Measurements from ENCODE around the gene GALNT16.

Gene GALNT16

DNA sequence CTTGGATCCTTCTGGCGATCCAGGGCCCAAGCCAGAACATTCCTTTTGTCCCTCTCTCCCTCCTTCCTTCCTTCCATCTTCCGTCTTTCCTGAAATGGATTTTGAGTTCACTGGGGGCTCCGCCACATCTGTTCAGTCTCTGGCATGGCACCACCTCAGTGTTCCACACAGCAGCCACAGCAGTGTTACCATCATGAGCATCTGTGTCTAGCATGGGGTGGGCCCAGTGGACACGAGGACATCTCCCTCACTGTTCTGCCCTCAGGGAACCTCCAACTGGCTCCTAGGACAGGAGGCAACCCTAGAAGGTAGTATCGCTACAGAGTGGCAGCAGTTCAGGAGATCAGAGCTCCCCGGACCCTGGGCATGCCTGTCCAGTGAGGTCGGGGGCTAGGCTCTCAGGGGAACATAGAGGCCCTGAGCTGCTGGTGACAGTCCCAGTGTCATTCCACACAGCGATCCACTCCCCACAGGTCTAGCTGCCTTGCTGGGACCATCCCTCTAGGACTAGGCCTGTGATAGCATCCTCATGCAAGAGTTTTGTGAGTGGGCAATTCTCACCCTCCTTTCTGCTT lies 59.0 kb downstream of the GALNT16 start:
- no peak for DNase-seq

GRCh38 chr14:69319911-69320310 lies 60.0 kb downstream of the GALNT16 start:
- no peak for DNase-seq

DNA sequence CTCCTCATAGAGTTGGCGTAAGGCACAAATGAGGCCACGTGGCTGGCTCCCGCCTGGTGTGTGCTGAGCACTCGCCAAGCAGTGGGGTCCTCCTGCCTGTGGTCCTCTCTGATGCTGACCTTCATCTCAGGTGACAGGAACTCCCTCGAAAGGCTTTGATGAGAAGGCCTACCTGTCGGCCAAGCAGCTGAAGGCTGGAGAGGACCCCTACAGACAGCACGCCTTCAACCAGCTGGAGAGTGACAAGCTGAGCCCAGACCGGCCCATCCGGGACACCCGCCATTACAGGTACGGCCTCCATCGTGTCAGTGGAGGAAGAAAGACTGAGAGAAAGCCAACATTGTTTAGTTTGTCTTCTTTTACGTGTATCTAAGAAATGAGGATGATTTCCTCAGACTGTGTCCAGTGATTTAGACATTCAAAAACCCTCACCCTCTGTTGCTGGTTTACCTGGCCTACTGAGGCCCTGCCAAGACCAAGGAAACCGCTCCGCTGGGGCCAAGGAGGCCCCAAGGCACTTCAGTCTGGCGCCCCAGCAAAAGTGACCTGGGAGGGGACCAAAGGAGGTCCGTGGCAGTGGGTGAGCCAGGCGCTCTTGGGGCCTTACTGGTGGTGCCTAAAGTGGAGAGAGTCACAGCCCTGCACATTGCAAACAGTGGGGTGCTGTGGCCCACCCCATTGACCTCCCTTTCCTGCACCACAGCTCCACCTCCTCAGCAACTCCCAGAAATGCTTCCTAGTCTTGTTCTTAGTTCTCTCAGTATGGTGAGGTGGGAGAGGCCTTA lies 60.8 kb downstream of the GALNT16 start:
- DNase-seq = no peak

- no peak for DNase-seq
Measured at GRCh38 chr14:69321601-69322330, 61.8 kb downstream of the GALNT16 start.

DNA sequence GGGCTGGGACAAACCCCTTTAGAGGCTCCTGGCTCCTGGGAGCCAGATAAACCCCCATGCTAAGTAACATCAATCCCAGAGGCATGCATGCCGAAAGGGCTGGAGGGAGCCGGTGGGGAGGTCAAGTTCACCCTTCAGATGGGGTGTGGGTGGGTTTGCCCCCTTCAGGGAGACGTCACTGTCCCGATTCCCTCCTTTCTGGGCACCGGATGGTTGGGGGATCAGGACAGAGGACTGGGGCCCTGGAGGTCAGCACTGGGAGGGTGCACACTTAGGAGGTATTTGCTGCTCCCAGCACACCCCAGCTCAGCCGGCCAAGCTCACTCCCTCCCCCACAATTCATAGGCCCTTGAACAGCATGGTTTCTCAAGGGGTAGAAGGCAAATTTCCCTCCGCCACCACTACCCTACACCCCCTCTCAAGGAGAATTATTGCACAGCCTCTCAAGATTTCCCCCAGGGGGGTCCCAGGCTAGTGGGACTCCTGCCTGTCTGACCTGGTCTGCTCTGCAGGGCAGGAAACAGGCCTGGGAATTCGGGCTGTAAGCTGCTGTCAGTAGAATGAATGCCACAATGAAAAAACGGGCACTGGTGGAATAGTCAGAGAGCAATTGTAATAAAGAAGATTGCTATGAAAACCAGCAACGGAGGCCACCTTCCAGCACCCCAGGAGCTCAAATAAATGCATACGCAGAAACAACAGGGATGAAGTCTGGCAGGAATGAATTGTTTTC lies 63.5 kb downstream of the GALNT16 start:
- DNase-seq = no peak

- DNase-seq = no peak
Measured at GRCh38 chr14:69323999-69324282, 64.0 kb downstream of the GALNT16 start.

- DNase-seq = no peak
Measured at GRCh38 chr14:69324341-69324931, 64.5 kb downstream of the GALNT16 start.

DNA sequence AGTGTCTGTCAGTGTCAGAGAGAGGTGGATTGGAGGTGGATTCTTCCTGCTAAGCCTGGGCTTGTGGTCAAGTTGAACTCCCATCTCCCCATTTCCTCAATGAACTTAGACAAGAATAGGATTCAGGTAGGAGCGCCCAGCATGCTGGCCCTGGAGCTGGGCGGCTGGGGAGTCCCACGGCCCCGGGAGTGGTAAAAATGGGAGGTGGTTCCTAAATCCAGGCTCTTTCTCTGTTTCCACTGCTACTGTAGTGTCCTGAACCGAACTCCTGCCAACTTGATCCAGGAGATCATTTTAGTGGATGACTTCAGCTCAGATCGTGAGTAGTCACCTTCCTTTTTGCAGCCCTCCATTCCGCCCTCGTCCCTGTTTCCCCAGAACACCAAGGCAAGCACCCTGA lies 65.1 kb downstream of the GALNT16 start:
- no peak for DNase-seq

DNA sequence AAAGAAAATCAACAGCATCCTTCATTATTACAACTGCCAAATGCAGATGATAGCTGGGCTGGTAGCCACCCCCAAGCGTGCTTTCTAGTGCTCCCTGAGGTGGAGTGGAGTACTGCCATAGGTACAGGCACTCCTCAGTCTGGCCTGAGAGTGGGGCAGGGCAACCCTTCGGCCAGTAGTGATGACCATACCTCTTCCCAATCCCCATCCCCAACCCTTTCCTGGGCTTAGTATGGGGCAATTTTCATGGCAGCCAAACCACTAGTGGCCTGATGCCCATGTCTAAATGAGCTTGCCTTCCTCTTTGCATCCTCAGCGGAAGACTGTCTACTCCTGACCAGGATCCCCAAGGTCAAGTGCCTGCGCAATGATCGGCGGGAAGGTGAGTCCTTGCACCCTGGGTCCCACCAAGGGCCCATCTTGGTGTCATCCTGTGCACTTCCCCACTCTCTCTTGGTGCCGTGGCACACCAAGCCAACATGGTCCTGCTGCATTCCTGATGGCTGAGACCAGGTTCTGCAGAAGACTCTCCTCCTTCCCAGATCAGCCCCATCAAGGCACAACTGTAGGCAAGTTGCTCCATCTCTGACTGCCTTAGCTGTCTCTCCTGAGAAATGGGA lies 65.8 kb downstream of the GALNT16 start:
- no peak for DNase-seq

DNA sequence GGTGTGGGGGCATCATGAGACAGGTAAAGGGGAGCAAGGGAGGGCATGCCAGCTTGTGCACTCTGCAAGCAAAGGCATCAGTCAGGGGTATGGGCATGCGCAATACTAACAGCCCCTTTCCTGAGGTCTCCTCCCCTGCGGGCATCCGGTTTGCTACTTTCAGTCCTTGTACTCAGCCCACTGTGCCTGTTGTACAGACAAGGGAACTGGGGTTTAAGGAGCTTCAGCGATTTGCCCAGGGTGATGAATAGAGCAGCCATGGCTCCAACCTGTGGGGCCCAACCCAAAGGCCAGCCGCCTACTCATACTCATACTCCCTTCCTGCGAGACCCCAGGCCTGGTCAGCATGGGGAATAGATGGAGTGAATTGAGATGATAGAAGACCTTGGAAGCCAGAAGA lies 66.7 kb downstream of the GALNT16 start:
- no peak for DNase-seq

DNA sequence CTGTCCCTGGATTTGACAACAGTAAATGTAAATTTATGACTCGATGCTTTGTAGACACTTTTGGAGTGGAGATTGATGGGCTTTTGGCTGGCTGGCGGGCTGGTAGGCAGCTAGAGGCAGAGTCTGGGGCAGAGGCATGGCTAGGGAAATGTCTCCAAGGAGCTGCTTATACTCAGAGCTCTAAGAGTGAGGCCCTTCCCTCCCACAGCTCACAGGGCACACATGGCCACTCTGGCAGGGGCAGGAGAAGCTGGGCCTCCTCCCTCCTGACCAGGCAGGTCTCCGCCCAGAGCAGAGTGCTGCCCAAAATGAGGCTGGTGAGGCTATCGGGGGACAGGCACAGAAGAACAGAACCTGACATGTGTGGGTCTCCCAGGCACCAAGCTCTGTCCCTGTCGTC lies 67.5 kb downstream of the GALNT16 start:
- no peak for DNase-seq

GRCh38 chr14:69328317-69328716 lies 68.4 kb downstream of the GALNT16 start:
- no peak for DNase-seq

DNA sequence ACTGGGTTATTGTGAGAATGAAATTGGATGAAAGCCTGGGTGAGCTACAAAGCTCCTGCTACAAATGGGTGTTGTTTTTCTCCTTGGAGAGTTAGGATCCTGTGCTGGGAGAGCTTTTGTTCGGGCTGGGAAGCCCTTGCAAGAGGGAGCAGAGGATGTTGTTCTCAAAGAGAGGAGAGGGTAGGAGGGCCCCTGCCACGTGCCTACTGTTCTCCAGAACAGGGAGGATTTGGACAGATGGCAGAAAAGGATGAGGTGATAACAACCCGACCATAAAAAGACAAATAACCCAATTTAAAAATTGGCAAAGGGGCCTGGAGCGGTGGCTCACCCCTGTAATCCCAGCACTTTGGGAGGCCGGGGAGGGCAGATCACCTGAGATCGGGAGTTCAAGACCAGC lies 68.8 kb downstream of the GALNT16 start:
- DNase-seq = no peak

DNA sequence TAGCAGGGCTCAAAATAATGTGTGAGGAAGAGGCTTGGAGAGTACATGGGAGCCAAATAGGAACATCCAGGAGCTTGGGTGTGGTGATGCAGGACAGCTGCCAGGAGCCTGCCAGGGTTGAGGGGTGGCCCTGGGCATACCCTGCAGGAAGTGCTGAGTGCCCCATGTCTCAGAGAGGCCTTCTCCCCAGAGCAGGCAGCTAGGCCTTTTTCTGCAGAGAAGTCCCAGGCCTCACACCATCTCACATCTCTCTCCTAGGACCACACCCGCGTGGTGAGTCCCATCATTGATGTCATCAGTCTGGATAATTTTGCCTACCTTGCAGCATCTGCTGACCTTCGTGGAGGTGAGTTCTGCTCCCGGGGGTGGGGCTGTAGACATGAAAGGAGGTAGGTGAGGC lies 71.2 kb downstream of the GALNT16 start:
- no peak for DNase-seq

GRCh38 chr14:69332782-69333395 lies 72.9 kb downstream of the GALNT16 start:
- DNase-seq = no peak

- no peak for DNase-seq
Measured at GRCh38 chr14:69333791-69334337, 73.9 kb downstream of the GALNT16 start.

DNA sequence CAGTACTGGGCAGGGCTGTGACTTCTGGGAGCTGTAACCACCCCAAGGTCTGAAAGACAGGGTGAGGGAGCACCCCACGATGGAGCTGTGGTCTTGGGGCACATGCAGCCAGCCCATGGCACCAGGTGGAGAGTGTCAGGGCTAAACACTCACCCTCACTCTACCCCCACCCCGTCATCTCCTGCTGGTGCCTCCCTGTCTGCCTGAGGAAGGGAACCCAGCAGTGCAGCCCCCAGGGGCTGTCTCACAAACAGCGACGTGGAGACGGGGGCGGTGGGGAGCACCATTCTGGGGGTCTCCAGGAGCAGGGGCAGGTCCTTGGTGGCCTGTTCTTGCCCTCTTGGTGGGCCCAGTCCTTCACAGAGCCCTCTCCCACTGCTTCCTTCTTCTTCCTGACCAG lies 74.6 kb downstream of the GALNT16 start:
- no peak for DNase-seq

GRCh38 chr14:69335371-69335771 lies 75.4 kb downstream of the GALNT16 start:
- DNase-seq = no peak

- DNase-seq = no peak
Measured at GRCh38 chr14:69337984-69338383, 78.0 kb downstream of the GALNT16 start.

GRCh38 chr14:69339426-69339825 lies 79.5 kb downstream of the GALNT16 start:
- DNase-seq = no peak

DNA sequence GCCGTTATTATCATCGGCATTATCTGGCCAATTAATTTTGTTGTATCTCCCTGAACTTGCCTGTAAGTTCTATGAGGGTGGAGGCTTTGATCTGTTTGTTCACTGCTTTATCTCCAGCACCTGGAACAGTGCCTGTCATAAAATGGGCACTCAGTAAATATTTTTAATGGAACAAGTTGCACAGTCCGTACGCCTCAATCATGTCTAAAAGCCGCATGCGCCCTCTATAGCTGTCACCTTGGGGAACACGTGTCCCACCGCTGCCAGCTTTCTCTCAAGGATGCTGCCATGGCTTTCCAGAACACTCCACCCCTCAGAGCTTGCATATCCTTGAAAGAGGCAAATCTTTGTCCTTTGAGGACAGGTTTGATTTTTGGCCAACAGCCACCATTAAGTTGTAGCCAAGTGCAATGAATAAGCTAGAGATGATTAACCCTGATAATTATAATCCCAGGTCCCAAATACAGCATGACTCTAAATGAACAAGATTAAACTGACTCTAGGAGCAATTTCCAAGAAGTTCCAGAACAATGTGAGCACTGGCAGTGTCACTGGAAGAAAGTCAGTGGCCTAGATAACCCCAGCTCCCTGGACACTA lies 83.1 kb downstream of the GALNT16 start:
- DNase-seq = no peak

DNA sequence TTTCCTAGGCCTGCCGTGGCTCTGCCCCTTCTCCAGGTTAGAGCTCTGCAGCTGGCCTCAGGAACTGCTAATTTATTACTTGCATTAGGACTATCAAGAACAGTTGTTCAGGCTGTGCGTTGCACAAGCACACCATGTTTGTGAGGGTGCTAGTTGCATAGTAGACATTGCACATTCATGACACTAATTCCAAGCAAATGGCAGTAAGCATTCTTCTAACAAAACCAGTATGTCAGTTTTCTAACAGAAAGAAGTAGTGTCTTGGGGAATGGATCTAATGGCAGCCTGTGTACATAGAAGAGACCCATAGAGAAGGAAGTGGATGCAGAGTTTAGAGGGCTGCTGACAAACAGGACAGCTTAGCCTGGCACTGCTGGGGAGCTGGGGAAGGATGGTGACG lies 84.2 kb downstream of the GALNT16 start:
- no peak for DNase-seq
